Measurements from ENCODE around the gene RECK.

The RECK gene

DNA sequence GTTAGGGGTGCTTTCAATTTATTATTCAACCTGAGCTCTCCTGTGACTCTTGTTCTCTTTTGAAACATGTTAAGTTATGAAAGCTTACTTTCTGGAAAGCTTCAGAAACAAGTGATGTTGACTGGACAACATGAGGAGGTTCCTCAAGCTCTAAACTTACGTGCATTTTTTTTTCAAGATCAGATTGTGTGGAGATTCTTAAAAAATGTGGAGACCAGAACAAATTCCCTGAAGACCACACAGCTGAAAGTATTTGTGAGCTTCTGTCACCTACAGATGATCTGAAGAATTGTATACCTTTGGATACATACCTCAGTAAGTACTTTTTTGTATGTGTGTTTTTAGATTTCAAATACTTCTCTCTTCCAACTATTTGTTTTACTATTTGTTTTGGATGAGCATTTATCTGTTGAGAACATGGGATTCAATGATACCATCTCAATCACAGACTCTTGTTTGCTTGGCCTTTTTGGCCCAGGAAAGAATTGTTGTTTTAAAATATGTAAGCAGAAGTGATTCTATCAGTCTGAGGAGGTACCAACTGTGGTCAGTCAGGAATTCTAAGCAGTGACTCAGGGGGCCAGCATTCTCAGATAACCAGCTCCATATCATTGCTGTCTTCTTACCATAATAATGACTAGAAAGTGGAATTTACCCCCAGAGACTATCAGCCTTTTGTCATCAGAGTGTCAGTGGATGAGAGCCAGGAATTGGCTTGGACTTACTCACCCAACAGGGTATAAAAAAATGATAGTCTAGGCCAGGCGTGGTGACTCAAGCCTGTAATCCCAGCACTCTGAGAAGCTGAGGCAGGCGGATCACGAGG, 65.4 kb downstream of the RECK start:
- Histone ChIP-seq H3K4me3 (ENCODE audit: low read length, poor library complexity, severe bottlenecking) (no peak overlapping the region), H3K27me3 (ENCODE audit: insufficient read depth, low read length, poor library complexity, severe bottlenecking) (no peaks in the 10 kb centered on the region), H3K9ac (ENCODE audit: low read depth, low read length, poor library complexity, severe bottlenecking) (no peak overlapping the region), H3K4me1 (ENCODE audit: insufficient read depth, low read length, poor library complexity, severe bottlenecking) (peaks cover 4% of the 10 kb centered on the region), H4K20me1 (ENCODE audit: insufficient read depth, low read length, poor library complexity, severe bottlenecking) (no peaks in the 10 kb centered on the region), H2AFZ (ENCODE audit: low read length) (no peak overlapping the region), H3K36me3 (ENCODE audit: insufficient read depth, low read length) (no peaks in the 10 kb centered on the region), H3F3A (ENCODE audit: low read depth) (no peaks in the 10 kb centered on the region), H3K9me3 (ENCODE audit: insufficient read depth, low read depth, low read length) (no peaks in the 10 kb centered on the region), H3K4me2 (ENCODE audit: low read depth, low read length, poor library complexity, severe bottlenecking) (no peak overlapping the region), H3K79me2 (ENCODE audit: insufficient read depth, low read length) (no peaks in the 10 kb centered on the region), H3K9me2 (replicated peaks; ENCODE audit: low read depth, low read length) (no peaks in the 10 kb centered on the region)
- TF ChIP-seq, protein P1, sequence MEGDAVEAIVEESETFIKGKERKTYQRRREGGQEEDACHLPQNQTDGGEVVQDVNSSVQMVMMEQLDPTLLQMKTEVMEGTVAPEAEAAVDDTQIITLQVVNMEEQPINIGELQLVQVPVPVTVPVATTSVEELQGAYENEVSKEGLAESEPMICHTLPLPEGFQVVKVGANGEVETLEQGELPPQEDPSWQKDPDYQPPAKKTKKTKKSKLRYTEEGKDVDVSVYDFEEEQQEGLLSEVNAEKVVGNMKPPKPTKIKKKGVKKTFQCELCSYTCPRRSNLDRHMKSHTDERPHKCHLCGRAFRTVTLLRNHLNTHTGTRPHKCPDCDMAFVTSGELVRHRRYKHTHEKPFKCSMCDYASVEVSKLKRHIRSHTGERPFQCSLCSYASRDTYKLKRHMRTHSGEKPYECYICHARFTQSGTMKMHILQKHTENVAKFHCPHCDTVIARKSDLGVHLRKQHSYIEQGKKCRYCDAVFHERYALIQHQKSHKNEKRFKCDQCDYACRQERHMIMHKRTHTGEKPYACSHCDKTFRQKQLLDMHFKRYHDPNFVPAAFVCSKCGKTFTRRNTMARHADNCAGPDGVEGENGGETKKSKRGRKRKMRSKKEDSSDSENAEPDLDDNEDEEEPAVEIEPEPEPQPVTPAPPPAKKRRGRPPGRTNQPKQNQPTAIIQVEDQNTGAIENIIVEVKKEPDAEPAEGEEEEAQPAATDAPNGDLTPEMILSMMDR (conservative IDR thresholded peaks at IDR 0.05; ENCODE audit: low read length), result no peak
- TF ChIP-seq EZH2phosphoT487 (IDR thresholded peaks at IDR 0.05; ENCODE audit: borderline replicate concordance), result no peak

DNA sequence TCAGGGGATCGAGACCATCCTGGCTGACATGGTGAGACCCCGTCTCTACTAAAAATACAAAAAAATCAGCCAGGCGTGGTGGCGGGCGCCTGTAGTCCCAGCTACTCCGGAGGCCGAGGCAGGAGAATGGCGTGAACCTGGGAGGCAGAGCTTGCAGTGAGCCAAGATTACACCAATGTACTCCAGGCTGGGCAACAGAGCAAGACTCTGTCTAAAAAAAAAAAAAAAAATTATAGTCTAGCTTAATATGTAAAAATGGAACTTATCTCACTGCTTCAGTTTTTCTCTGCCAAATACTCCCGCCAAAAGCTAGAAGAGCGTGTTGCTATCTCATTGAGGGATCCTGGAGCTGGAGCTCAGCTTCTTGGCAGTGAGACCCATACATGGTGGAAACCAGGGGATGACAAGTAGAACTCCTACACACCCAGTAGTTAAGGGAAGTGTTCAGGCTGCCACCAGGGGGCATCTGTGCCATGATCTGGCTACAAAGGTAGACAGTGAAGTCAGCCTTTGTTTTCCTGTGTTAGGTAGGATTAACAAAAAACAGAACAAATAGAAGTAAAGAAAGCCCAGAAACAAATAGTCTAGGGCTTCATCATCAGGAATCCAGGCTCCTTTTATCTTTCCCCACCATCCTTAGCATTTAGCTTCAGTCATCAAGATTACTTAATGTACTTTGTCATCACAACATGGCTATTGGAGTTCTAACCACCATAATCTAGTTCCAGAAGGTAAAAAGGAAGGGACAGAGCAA, 66.2 kb downstream of the RECK start:
- no peaks in the 10 kb centered on the region for H3K36me3 ChIP-seq (ENCODE audit: insufficient read depth, low read length)
- H3K4me2 ChIP-seq (ENCODE audit: low read depth, low read length, poor library complexity, severe bottlenecking), result no peak overlapping the region
- peak overlapping the region; percentile 42 for H3K9ac ChIP-seq (ENCODE audit: low read depth, low read length, poor library complexity, severe bottlenecking)
- H3K79me2 ChIP-seq (ENCODE audit: insufficient read depth, low read length), result no peaks in the 10 kb centered on the region
- H3F3A ChIP-seq (ENCODE audit: low read depth), result no peaks in the 10 kb centered on the region
- no peaks in the 10 kb centered on the region for H3K9me3 ChIP-seq (ENCODE audit: insufficient read depth, low read depth, low read length)
- TF ChIP-seq, protein P1 (conservative IDR thresholded peaks at IDR 0.05; ENCODE audit: low read length), result peak; percentile 95
- no peak for TF ChIP-seq EZH2phosphoT487 (IDR thresholded peaks at IDR 0.05; ENCODE audit: borderline replicate concordance)
- H4K20me1 ChIP-seq (ENCODE audit: insufficient read depth, low read length, poor library complexity, severe bottlenecking), result no peaks in the 10 kb centered on the region
- peak overlapping the region; percentile 89 for H2AFZ ChIP-seq (ENCODE audit: low read length)
- H3K4me1 ChIP-seq (ENCODE audit: insufficient read depth, low read length, poor library complexity, severe bottlenecking), result peaks cover 4% of the 10 kb centered on the region
- no peaks in the 10 kb centered on the region for H3K27me3 ChIP-seq (ENCODE audit: insufficient read depth, low read length, poor library complexity, severe bottlenecking)
- no peak overlapping the region for H3K4me3 ChIP-seq (ENCODE audit: low read length, poor library complexity, severe bottlenecking)
- H3K9me2 ChIP-seq (replicated peaks; ENCODE audit: low read depth, low read length), result no peaks in the 10 kb centered on the region

DNA sequence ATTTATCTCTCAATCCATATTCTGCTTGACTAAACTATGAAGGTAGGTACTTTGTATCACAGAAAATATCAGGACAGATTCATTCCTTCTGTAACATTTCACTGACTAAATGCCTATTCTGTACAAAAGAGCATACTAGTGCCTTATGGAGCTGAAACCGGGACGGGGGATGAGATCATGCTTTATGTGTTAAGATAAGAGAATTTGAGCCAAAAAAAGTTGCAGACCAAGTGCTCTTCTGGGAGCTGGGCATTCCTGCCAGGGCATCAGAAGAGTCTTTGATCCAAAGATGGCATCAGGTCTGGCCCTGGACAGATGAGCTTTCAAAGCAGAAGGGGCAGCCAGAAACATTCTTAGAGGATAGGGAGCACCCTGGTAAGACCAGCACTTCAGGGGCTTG, 72.4 kb downstream of the RECK start:
- H3K79me2 ChIP-seq (ENCODE audit: insufficient read depth, low read length), result no peaks in the 10 kb centered on the region
- H3F3A ChIP-seq (ENCODE audit: low read depth), result no peaks in the 10 kb centered on the region
- TF ChIP-seq EZH2phosphoT487 (IDR thresholded peaks at IDR 0.05; ENCODE audit: borderline replicate concordance), result no peak
- TF ChIP-seq, protein P1 (conservative IDR thresholded peaks at IDR 0.05; ENCODE audit: low read length), result no peak
- H3K4me2 ChIP-seq (ENCODE audit: low read depth, low read length, poor library complexity, severe bottlenecking), result no peak overlapping the region
- no peak overlapping the region for H3K9ac ChIP-seq (ENCODE audit: low read depth, low read length, poor library complexity, severe bottlenecking)
- no peaks in the 10 kb centered on the region for H3K9me2 ChIP-seq (replicated peaks; ENCODE audit: low read depth, low read length)
- no peaks in the 10 kb centered on the region for H3K27me3 ChIP-seq (ENCODE audit: insufficient read depth, low read length, poor library complexity, severe bottlenecking)
- H3K9me3 ChIP-seq (ENCODE audit: insufficient read depth, low read depth, low read length), result no peaks in the 10 kb centered on the region
- H4K20me1 ChIP-seq (ENCODE audit: insufficient read depth, low read length, poor library complexity, severe bottlenecking), result no peaks in the 10 kb centered on the region
- H2AFZ ChIP-seq (ENCODE audit: low read length), result no peak overlapping the region
- no peak overlapping the region for H3K4me3 ChIP-seq (ENCODE audit: low read length, poor library complexity, severe bottlenecking)
- H3K4me1 ChIP-seq (ENCODE audit: insufficient read depth, low read length, poor library complexity, severe bottlenecking), result no peaks in the 10 kb centered on the region
- peaks cover 5% of the 10 kb centered on the region; the same call in 1 of the 2 replicates for H3K36me3 ChIP-seq (ENCODE audit: insufficient read depth, low read length)
